ENCODE results near the gene USP19. TPM values are rescaled to one million over a fixed set of nuclear protein-coding genes. Genes with fewer than 3 reads are reported as not detected.

The USP19 gene
- total RNA-seq, 6 experiments from 2014 or later, result 35.2 to 49.2 (median 42.6) TPM

DNA sequence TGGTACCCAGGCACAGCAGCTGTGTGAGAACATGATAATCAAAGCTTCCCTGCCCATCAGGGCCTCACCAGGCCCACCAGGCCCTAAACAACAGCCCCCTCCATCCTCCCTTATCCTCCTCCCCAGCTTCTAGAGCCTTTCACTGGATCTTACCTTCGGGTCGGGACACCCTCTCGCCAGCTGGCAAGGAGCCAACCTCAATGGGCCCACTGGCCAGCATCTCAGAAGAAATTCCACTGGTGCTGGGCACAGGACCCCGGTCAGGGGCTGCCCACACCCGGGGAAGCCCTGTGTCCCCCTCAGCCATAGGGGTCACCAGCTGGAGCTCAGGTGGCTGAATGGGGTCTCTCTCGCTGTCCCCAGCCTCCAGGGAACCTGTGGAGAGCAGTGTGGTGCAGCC lies 9.3 kb downstream of the USP19 start:
- Mint-ChIP-seq H3K4me3 (no peak overlapping the region), H3K27me3 (ENCODE audit: insufficient read depth) (no peaks in the 10 kb centered on the region), H3K9me3 (no peaks in the 10 kb centered on the region), H3K36me3 (ENCODE audit: low read depth) (peaks cover 23% of the 10 kb centered on the region; the same call in 1 of the 2 replicates), H3K27ac (no peak overlapping the region), H3K4me1 (ENCODE audit: low read depth) (no peaks in the 10 kb centered on the region)
- TF ChIP-seq, protein P1, sequence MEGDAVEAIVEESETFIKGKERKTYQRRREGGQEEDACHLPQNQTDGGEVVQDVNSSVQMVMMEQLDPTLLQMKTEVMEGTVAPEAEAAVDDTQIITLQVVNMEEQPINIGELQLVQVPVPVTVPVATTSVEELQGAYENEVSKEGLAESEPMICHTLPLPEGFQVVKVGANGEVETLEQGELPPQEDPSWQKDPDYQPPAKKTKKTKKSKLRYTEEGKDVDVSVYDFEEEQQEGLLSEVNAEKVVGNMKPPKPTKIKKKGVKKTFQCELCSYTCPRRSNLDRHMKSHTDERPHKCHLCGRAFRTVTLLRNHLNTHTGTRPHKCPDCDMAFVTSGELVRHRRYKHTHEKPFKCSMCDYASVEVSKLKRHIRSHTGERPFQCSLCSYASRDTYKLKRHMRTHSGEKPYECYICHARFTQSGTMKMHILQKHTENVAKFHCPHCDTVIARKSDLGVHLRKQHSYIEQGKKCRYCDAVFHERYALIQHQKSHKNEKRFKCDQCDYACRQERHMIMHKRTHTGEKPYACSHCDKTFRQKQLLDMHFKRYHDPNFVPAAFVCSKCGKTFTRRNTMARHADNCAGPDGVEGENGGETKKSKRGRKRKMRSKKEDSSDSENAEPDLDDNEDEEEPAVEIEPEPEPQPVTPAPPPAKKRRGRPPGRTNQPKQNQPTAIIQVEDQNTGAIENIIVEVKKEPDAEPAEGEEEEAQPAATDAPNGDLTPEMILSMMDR (IDR thresholded peaks at IDR 0.05), result no peak
- no peak for DNase-seq

DNA sequence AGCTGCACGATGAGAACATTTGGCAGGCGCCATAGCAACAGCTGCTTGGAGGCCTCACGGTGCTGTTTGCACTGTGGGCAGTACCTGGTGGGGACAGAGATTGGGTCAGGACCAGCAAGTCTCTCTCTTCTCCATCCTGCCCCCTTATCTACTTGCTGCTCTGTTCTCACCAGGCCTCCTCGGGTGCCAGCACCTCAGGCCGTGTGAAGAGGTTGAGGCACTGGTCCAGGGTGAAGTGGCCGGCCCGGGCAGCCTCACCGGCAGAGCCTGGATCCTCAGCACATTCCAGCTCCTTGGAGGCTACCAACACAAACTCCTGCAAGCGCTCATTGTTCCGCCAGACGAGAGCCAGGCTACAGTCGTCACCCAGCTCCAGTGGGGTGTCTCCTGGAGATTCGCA lies 9.8 kb downstream of the USP19 start:
- Mint-ChIP-seq H3K27me3 (ENCODE audit: insufficient read depth) (no peaks in the 10 kb centered on the region; the same call in 1 of the 2 replicates), H3K36me3 (ENCODE audit: low read depth) (peaks cover 19% of the 10 kb centered on the region; the same call in 1 of the 2 replicates), H3K27ac (no peak overlapping the region), H3K9me3 (no peaks in the 10 kb centered on the region), H3K4me3 (no peak overlapping the region), H3K4me1 (ENCODE audit: low read depth) (peaks cover 3% of the 10 kb centered on the region)
- no peak for DNase-seq
- TF ChIP-seq, protein P1 (IDR thresholded peaks at IDR 0.05), result no peak

DNA sequence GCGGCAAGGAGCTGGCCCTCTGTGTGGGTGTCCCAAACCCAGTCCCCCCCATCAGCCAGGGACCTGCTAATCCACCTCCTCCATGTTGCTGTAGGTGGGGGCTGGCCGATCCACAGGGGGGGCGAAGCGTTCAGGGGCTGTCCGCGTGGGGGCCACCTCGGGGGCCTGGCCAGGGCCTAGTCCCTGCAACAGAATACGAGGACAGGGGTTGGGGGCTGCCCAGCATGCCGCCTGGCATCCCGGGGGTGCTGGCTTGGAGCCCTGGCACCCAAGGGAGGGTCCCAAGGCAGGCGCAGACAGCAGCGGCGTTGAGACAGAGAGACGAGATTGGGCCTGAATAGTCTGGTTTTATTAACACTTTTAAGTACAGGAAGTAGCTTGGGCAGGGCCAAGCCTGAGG lies 12.3 kb downstream of the USP19 start:
- Mint-ChIP-seq H3K4me3 (no peak overlapping the region), H3K27me3 (ENCODE audit: insufficient read depth) (no peaks in the 10 kb centered on the region; the same call in none of the 2 replicates), H3K4me1 (ENCODE audit: low read depth) (peaks cover 23% of the 10 kb centered on the region), H3K27ac (no peak overlapping the region), H3K9me3 (no peaks in the 10 kb centered on the region), H3K36me3 (ENCODE audit: low read depth) (peaks cover 18% of the 10 kb centered on the region)
- TF ChIP-seq, protein P1 (IDR thresholded peaks at IDR 0.05), result no peak
- no peak for DNase-seq

- peaks cover 27% of the 10 kb centered on the region for H3K4me1 Mint-ChIP-seq (ENCODE audit: low read depth)
- peak within 1 kb of the TSS; percentile 90 for H3K27ac Mint-ChIP-seq
- peak; percentile 83 for DNase-seq
- no peaks in the 10 kb centered on the region for H3K9me3 Mint-ChIP-seq
- H3K27me3 Mint-ChIP-seq (ENCODE audit: insufficient read depth), result no peaks in the 10 kb centered on the region; the same call in none of the 2 replicates
- TF ChIP-seq, protein P1 (IDR thresholded peaks at IDR 0.05), result no peak
- H3K36me3 Mint-ChIP-seq (ENCODE audit: low read depth), result peaks cover 26% of the 10 kb centered on the region
- peak within 1 kb of the TSS; percentile 91 for H3K4me3 Mint-ChIP-seq
Measured at GRCh38 chr3:49104427-49105291, 16.0 kb downstream of the USP19 start, which contains the start of gene QARS1. Gene QARS1, minus strand, starts transcription at chr3:49104757. Its CDS starts 24 bp downstream, at chr3:49104733.

- TF ChIP-seq, protein P1 (IDR thresholded peaks at IDR 0.05), result no peak
- Mint-ChIP-seq H3K36me3 (ENCODE audit: low read depth) (peaks cover 32% of the 10 kb centered on the region), H3K27me3 (ENCODE audit: insufficient read depth) (no peaks in the 10 kb centered on the region; the same call in none of the 2 replicates), H3K4me3 (peak overlapping the region; percentile 91), H3K27ac (peak overlapping the region; percentile 90), H3K9me3 (no peaks in the 10 kb centered on the region), H3K4me1 (ENCODE audit: low read depth) (peaks cover 27% of the 10 kb centered on the region)
- no peak for DNase-seq
Measured at GRCh38 chr3:49104052-49104426, 16.6 kb downstream of the USP19 start.
